ENCODE data around the gene POLR3B.

DNA sequence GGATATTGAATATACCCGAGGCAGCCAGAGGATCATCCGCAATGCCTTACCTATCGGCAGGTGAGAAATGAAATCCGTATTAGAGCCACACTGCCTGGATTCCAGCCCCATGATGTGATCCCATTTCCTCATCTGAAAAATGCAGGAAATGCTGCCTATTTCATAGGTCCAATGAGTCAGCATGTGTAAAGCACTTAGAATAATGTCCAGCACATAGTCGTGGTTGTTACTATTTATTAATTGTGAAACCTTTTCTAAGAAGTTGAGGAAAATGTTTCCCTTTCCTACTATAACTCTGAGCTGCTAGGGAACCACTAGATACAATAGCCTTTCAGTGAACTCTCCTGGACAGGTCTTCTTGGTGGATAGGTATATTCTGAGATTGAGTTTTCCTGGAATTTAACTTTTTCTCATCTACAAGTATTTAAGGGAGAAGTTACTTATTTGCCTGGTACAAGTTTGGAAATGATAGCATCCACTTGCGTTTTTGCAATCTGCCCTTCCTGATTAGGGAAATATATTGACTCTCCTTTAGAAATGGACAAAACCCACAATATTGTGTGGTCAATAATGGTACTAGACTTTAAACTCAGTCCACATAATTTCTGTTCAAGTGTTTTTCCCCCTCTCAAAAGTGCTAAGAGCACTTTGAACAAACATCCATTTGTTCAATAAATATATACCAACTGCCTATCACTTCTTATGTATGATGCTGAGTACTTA lies 12.2 kb downstream of the POLR3B start:
- TF ChIP-seq CTCF (IDR thresholded peaks at IDR 0.05; ENCODE audit: insufficient read depth, low read length) (no peak), SPI1 (IDR thresholded peaks at IDR 0.05; ENCODE audit: borderline replicate concordance, low read depth) (no peak), POLR2AphosphoS5 (IDR thresholded peaks at IDR 0.05; ENCODE audit: low read depth) (no peak), REST (IDR thresholded peaks at IDR 0.05; ENCODE audit: insufficient replicate concordance, low read depth) (no peak)
